Liver (tissue), 9 donors: ENCODE data around the gene TSPAN15. TPM values are rescaled to one million over a fixed set of nuclear protein-coding genes. Genes with fewer than 3 reads are reported as not detected.

Source experiments
- DNase-seq: peaks from one replicate; pipeline ENCODE4 v3.0.0-alpha.2; 2017; ENCODE audit warnings: low spot score
- H3K27ac ChIP-seq, 2 donors: one replicate each; pipeline ENCODE4 v1.7.0; 2013; ENCODE audit warnings: inconsistent platforms in 2 of 2, low read length in 2 of 2, control low read depth in 1 of 2, low read depth in 1 of 2, mild to moderate bottlenecking in 1 of 2
- H3K27me3 ChIP-seq, 4 donors: one replicate each; pipeline versions ENCODE4 v1.6.1 to v1.7.0; 2013; ENCODE audit warnings: low read length in 3 of 4, inconsistent platforms in 1 of 4, mild to moderate bottlenecking in 1 of 4, moderate library complexity in 1 of 4; ENCODE audit not compliant: control insufficient read depth in 4 of 4, insufficient read depth in 4 of 4
- H3K36me3 ChIP-seq, 4 donors: one replicate each; pipeline versions ENCODE4 v1.6.1 to v1.7.0; 2013; ENCODE audit warnings: low read length in 3 of 4, mild to moderate bottlenecking in 3 of 4, low read depth in 1 of 4, moderate library complexity in 1 of 4; ENCODE audit not compliant: control insufficient read depth in 4 of 4, insufficient read depth in 3 of 4
- H3K4me1 ChIP-seq, 4 donors: one replicate each; pipeline versions ENCODE4 v1.6.1 to v1.7.0; 2013; ENCODE audit warnings: low read length in 3 of 4, mild to moderate bottlenecking in 3 of 4, moderate library complexity in 1 of 4; ENCODE audit not compliant: control insufficient read depth in 4 of 4, insufficient read depth in 4 of 4
- H3K4me3 ChIP-seq, 3 donors: one replicate each; pipeline versions ENCODE4 v1.6.1 to v1.7.0; 2013; ENCODE audit warnings: low read length in 3 of 3, control low read depth in 1 of 3, low read depth in 1 of 3, mild to moderate bottlenecking in 1 of 3
- H3K9ac ChIP-seq, 2 donors: one replicate each; pipeline ENCODE4 v1.7.0; 2013; ENCODE audit warnings: low read length in 2 of 2, mild to moderate bottlenecking in 2 of 2, moderate library complexity in 2 of 2, control low read depth in 1 of 2, low read depth in 1 of 2
- H3K9me3 ChIP-seq, 4 donors: one replicate each; pipeline versions ENCODE4 v1.6.1 to v1.7.0; 2013; ENCODE audit warnings: low read length in 3 of 4; ENCODE audit not compliant: control insufficient read depth in 4 of 4
- ATF3 ChIP-seq: IDR thresholded peaks from 2 replicates; pipeline ENCODE4 v1.6.1; 2016; ENCODE audit warnings: antibody characterized with exemption
- CTCF ChIP-seq: fragments of 150-350 bp; IDR thresholded peaks from 2 replicates; pipeline ENCODE4 v1.5.1; 2017; ENCODE audit warnings: improper control_type of control experiment, low read depth, low read length; ENCODE audit not compliant: missing input control
- FOXA2 ChIP-seq: IDR thresholded peaks from 2 replicates; pipeline ENCODE4 v1.6.1; 2016; ENCODE audit warnings: antibody characterized with exemption
- GABPA ChIP-seq, 2 donors: IDR thresholded peaks in 1 of 2; conservative IDR thresholded peaks in 1 of 2; 2 replicates each; pipeline ENCODE4 v1.6.1; 2016; ENCODE audit warnings: antibody characterized with exemption in 2 of 2, mild to moderate bottlenecking in 1 of 2, moderate library complexity in 1 of 2
- MAX ChIP-seq: IDR thresholded peaks from 2 replicates; pipeline ENCODE4 v1.6.1; 2016; ENCODE audit warnings: antibody characterized with exemption
- NR2F2 ChIP-seq: IDR thresholded peaks from 2 replicates; pipeline ENCODE4 v1.6.1; 2016; ENCODE audit warnings: antibody characterized with exemption
- RAD21 ChIP-seq, 2 donors: IDR thresholded peaks; 2 replicates each; pipeline ENCODE4 v1.6.1; 2016; ENCODE audit warnings: antibody characterized with exemption in 2 of 2, mild to moderate bottlenecking in 2 of 2
- REST ChIP-seq: IDR thresholded peaks from 2 replicates; pipeline ENCODE4 v1.6.1; 2016; ENCODE audit warnings: antibody characterized with exemption, mild to moderate bottlenecking
- ZBTB33 ChIP-seq: IDR thresholded peaks from 2 replicates; pipeline ENCODE4 v1.6.1; 2016; ENCODE audit warnings: antibody characterized with exemption
- WGBS: extraction: QIAGEN DNeasy Blood & Tissue Kit; methylation state at CpG from one replicate; pipeline ENCODE4 v1.1.7; 2013; 5-methylcytosine and 5-hydroxymethylcytosine counted together
- polyA plus RNA-seq, 2 donors: library from polyadenylated mRNA; stranded (reverse) in 1 of 2; unstranded in 1 of 2; fragments of 200-250 nt in 1 of 2; fragments of >200 nt in 1 of 2; fragmentation: Nextera tagmentation in 1 of 2; extraction: Ambion mirVana in 1 of 2; gene quantifications; one replicate each; pipeline versions ENCODE4 v1.2.1 to v1.2.3, GENCODE V29; 2013 to 2015
- total RNA-seq, 2 donors: library from RNA; depleted of rRNA; stranded (reverse); fragments of >200 nt; gene quantifications; one replicate each; pipeline ENCODE4 v1.2.3, GENCODE V29; 2014
- donor health status: healthy.
- donor health status: healthy.
- donor health status: healthy.
- donor health status: healthy.
- donor health status: healthy.

Gene TSPAN15
- total and polyA plus RNA-seq, 4 donors, result 2.0 to 4.3 (median 3.3) TPM

- 86% methylated on average over 12 of the region's 12 CpGs for WGBS
- H3K9me3 ChIP-seq, result no peaks in the 10 kb centered on the region
- TF ChIP-seq MAX (no peak), FOXA2 (no peak), GABPA (IDR thresholded peaks at IDR 0.05 in 1 of 2, conservative IDR thresholded peaks at IDR 0.05 in 1 of 2) (no peak), REST (no peak), CTCF (no peak), RAD21 (IDR thresholded peaks at IDR 0.05) (no peak), ATF3 (no peak), ZBTB33 (no peak), NR2F2 (no peak)
- no peak overlapping the region for H3K9ac ChIP-seq
- DNase-seq, result no peak
- H3K27me3 ChIP-seq, result no peaks in the 10 kb centered on the region
- no peaks in the 10 kb centered on the region for H3K4me1 ChIP-seq
- no peak overlapping the region for H3K27ac ChIP-seq
- H3K36me3 ChIP-seq, result no peaks in the 10 kb centered on the region
- H3K4me3 ChIP-seq, result no peak overlapping the region
Observed at GRCh38 chr10:69500864-69501468, 49.7 kb downstream of the TSPAN15 start.

GRCh38 chr10:69501657-69502056 lies 50.4 kb downstream of the TSPAN15 start:
- WGBS, result 89% methylated on average over 6 of the region's 6 CpGs
- H3K4me1 ChIP-seq, result no peaks in the 10 kb centered on the region
- H3K36me3 ChIP-seq, result no peaks in the 10 kb centered on the region

More at GRCh38 chr10:69501657-69502056, 50.4 kb downstream of the TSPAN15 start:
- Histone ChIP-seq H3K9me3 (no peaks in the 10 kb centered on the region), H3K9ac (no peak overlapping the region), H3K27me3 (no peaks in the 10 kb centered on the region), H3K27ac (no peak overlapping the region), H3K4me3 (no peak overlapping the region)
- no peak for DNase-seq
- no peak for TF ChIP-seq GABPA (IDR thresholded peaks at IDR 0.05 in 1 of 2, conservative IDR thresholded peaks at IDR 0.05 in 1 of 2)
